Transverse colon (tissue), 4 donors: Measurements from ENCODE around the gene KIFC1. TPM values are rescaled to one million over a fixed set of nuclear protein-coding genes. Genes with fewer than 3 reads are reported as not detected.
A peak's percentile ranks its signal among the peaks of the same experiment; 100 is the strongest.
"Not testable (repeated sequence)": the region's sequence is repeated elsewhere in the genome, so short reads cannot be mapped to it uniquely, and the experiment has no call there.

Experiments
- DNase-seq: peaks from one replicate; pipeline ENCODE4 v3.0.0-alpha.2; 2019
- H3K27ac ChIP-seq, 4 donors: fragments of 200-600 bp; sonication (generic); 2 replicates each; pipeline ENCODE4 v1.5.1; 2016 to 2018; ENCODE audit warnings: inconsistent platforms in 4 of 4
- H3K27me3 ChIP-seq: fragments of 200-600 bp; sonication (generic); 2 replicates; pipeline ENCODE4 v1.5.1; 2017; ENCODE audit warnings: inconsistent platforms
- H3K36me3 ChIP-seq, 4 donors: fragments of 200-600 bp; sonication (generic); 2 replicates each; pipeline ENCODE4 v1.5.1; 2017 to 2019; ENCODE audit warnings: inconsistent platforms in 4 of 4
- H3K4me1 ChIP-seq, 4 donors: fragments of 200-600 bp; sonication (generic); 2 replicates each; pipeline ENCODE4 v1.5.1; 2017 to 2020; ENCODE audit warnings: inconsistent platforms in 4 of 4
- H3K4me3 ChIP-seq, 4 donors: fragments of 200-600 bp; sonication (generic); 1 replicate in 1 of 4; 2 replicates in 3 of 4; pipeline versions ENCODE4 v1.5.1 to v1.6.1; 2017 to 2019; ENCODE audit warnings: inconsistent platforms in 4 of 4
- H3K9me3 ChIP-seq, 2 donors: fragments of 200-600 bp; sonication (generic); 2 replicates each; pipeline ENCODE4 v1.5.1; 2017 to 2019; ENCODE audit warnings: inconsistent platforms in 2 of 2
- EP300 ChIP-seq: sonication (generic); formaldehyde crosslinking; IDR thresholded peaks from one replicate; pipeline ENCODE4 v1.6.1; 2017; ENCODE audit warnings: antibody characterized with exemption, low read depth
- POLR2A ChIP-seq: fragments of 450-650 bp; IDR thresholded peaks from one replicate; pipeline ENCODE4 v1.6.1; 2016; ENCODE audit warnings: antibody characterized with exemption, mild to moderate bottlenecking, moderate library complexity
- POLR2AphosphoS5 ChIP-seq, 3 donors: sonication (generic); formaldehyde crosslinking; IDR thresholded peaks; one replicate each; pipeline ENCODE4 v1.6.1; 2016; ENCODE audit warnings: antibody characterized with exemption in 3 of 3
- WGBS, 2 donors: methylation state at CpG; one replicate each; pipeline ENCODE4 v1.1.5; 2018; ENCODE audit warnings: low coverage in 1 of 2; 5-methylcytosine and 5-hydroxymethylcytosine counted together
- in situ Hi-C, 4 donors: fragments of 200-750 bp; cut with MboI; loops; one replicate each; pipeline versions ENCODE4 v1.15.0 to v1.15.1; 2017; ENCODE audit warnings: low sequenced_read_pairs in 3 of 4, low pct_ligation_motif_present in 1 of 4, low pct_unique_long_range_greater_than_20kb in 1 of 4
- intact Hi-C: fragments of 100-400 bp; cut with DNase I; formaldehyde crosslinking; loops from one replicate; pipeline ENCODE4 v1.15.1; 2023; ENCODE audit warnings: low total_unique reads
- total RNA-seq, 4 donors: library from RNA; depleted of rRNA; stranded (reverse); fragments of >200 nt; gene quantifications; one replicate each; pipeline ENCODE4 v1.1.0, GENCODE V29; 2016
- TF ChIP-seq, protein P1 (sequence below), 5 experiments: fragments of 200-600 bp in 3 of 5; fragments of 450-650 bp in 2 of 5; sonication (generic) in 3 of 5; IDR thresholded peaks; 1 replicate in 2 of 5; 2 replicates in 3 of 5; pipeline ENCODE4 v1.5.1; 2016 to 2017; ENCODE audit warnings: antibody characterized with exemption in 5 of 5, inconsistent platforms in 3 of 5, mild to moderate bottlenecking in 2 of 5, moderate library complexity in 1 of 5

The KIFC1 gene
- total RNA-seq, 4 donors from 2014 or later: 2.6 to 51.5 (median 5.8) TPM

GRCh38 chr6:33390767-33391277 is 801 bp upstream of the KIFC1 start:
- WGBS, 2 donors: 81 to 97% methylated on average over 6 to 9 of the region's 9 CpGs

DNA sequence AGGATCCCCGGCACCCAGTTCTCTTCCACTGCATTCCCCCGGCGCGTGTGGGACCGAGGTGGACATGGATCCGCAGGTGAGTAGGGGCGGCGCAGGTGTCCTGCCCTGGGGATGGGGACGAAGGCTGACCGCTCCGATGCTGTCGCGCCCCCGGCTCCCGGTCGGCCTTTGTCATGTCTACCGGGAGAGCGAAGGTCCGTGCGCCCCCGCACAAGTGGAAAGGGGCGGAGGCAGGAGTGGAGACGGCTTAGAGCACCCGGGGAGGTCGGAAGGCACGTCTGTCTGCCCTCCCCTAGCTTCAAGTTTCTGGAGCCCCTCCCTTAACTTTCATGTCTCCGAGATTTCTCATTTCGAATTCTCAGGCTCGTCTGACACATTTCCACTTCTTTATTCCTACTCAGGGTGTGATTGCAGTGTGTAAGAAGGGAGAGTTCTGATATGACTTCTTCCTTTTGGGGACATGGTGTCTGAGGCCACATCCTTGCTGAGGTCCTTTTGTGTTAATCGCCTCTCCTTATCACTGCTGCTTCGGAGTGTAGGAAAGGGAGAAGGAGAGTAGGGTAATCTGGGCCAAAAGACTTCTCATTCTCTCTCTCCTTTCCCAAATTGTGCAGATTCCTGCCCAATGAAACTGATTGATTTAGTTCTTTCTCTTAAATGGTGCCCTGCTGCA is 435 bp downstream of the KIFC1 start:
- peak overlapping the region; percentile 3 to 65 (median 62) for H3K4me3 ChIP-seq
- no peaks in the 10 kb centered on the region for H3K36me3 ChIP-seq
- no peaks in the 10 kb centered on the region for H3K27me3 ChIP-seq
- 0 to 2% methylated on average over 6 to 13 of the region's 31 CpGs for WGBS, 2 donors
- intact Hi-C loops: no loop called here
- no peak for DNase-seq
- peaks cover 4 to 20% (median 12%) of the 10 kb centered on the region in 4 donors for H3K4me1 ChIP-seq
- peak overlapping the region; percentile 85 to 95 (median 90) for H3K27ac ChIP-seq
- TF ChIP-seq EP300 (no peak), POLR2A (peak; percentile 29)
- no peaks in the 10 kb centered on the region for H3K9me3 ChIP-seq
- in situ Hi-C loops: no loop called here

More at GRCh38 chr6:33390767-33391277, 801 bp upstream of the KIFC1 start:
- Histone ChIP-seq H3K9me3 (no peaks in the 10 kb centered on the region), H3K36me3 (no peaks in the 10 kb centered on the region), H3K27me3 (no peaks in the 10 kb centered on the region), H3K4me3 (peak overlapping the region in 1 of 4 donors; percentile 14), H3K27ac (peak overlapping the region; percentile 85 to 95 (median 90)), H3K4me1 (peaks cover 4 to 20% (median 12%) of the 10 kb centered on the region in 4 donors)
- in situ Hi-C loops: no loop called here
- intact Hi-C loops: no loop called here
- DNase-seq: no peak
- TF ChIP-seq POLR2A (no peak), POLR2AphosphoS5 (IDR thresholded peaks at IDR 0.05) (no peak)

DNA sequence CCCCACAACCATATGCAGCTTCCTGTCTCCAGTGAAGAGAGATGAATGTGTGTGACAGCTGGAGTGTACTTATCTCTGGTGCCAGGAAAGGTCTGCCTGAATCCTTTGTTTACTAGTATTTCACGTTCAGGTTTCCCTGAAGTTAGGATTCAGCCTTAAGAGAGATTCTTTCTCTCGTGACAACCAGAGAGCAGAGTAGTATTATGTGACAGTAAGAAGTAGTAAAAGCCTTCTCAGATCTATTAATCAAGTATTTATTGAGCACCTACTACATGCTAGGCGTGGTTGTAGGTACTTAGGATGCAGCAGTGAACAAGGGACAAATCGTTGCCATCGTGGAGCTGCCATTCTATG is 949 bp downstream of the KIFC1 start:
- intact Hi-C loops: no loop called here

GRCh38 chr6:33392979-33393378 is 1.4 kb downstream of the KIFC1 start:
- Histone ChIP-seq H3K4me1 (peaks cover 4 to 20% (median 12%) of the 10 kb centered on the region in 4 donors), H3K27me3 (no peaks in the 10 kb centered on the region), H3K9me3 (no peaks in the 10 kb centered on the region), H3K27ac (peak overlapping the region in 2 of 4 donors; percentile 90 to 91), H3K4me3 (peak overlapping the region in 1 of 4 donors; percentile 63), H3K36me3 (no peaks in the 10 kb centered on the region)
- 34 to 48% methylated on average over 3 of the region's 3 CpGs for WGBS, 2 donors
- TF ChIP-seq POLR2A: no peak
- no peak for TF ChIP-seq EP300
- TF ChIP-seq, protein P1, sequence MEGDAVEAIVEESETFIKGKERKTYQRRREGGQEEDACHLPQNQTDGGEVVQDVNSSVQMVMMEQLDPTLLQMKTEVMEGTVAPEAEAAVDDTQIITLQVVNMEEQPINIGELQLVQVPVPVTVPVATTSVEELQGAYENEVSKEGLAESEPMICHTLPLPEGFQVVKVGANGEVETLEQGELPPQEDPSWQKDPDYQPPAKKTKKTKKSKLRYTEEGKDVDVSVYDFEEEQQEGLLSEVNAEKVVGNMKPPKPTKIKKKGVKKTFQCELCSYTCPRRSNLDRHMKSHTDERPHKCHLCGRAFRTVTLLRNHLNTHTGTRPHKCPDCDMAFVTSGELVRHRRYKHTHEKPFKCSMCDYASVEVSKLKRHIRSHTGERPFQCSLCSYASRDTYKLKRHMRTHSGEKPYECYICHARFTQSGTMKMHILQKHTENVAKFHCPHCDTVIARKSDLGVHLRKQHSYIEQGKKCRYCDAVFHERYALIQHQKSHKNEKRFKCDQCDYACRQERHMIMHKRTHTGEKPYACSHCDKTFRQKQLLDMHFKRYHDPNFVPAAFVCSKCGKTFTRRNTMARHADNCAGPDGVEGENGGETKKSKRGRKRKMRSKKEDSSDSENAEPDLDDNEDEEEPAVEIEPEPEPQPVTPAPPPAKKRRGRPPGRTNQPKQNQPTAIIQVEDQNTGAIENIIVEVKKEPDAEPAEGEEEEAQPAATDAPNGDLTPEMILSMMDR (IDR thresholded peaks at IDR 0.05): no peak
- no peak for TF ChIP-seq POLR2AphosphoS5 (IDR thresholded peaks at IDR 0.05)
- intact Hi-C loops: no loop called here
- DNase-seq: no peak
- in situ Hi-C loops: no loop called here

More for the DNA sequence above, 949 bp downstream of the KIFC1 start:
- DNase-seq: no peak
- TF ChIP-seq, protein P1 (IDR thresholded peaks at IDR 0.05): no peak
- no peak for TF ChIP-seq POLR2A
- TF ChIP-seq EP300: no peak
- TF ChIP-seq POLR2AphosphoS5 (IDR thresholded peaks at IDR 0.05): no peak
- H3K4me1 ChIP-seq: peaks cover 4 to 20% (median 12%) of the 10 kb centered on the region in 4 donors
- 14 to 21% methylated on average over 4 to 5 of the region's 5 CpGs for WGBS, 2 donors
- in situ Hi-C loops: no loop called here
- no peaks in the 10 kb centered on the region for H3K9me3 ChIP-seq
- H3K27me3 ChIP-seq: no peaks in the 10 kb centered on the region
- H3K36me3 ChIP-seq: no peaks in the 10 kb centered on the region
- peak overlapping the region in 3 of 4 donors; percentile 62 to 65 (median 63) for H3K4me3 ChIP-seq
- peak overlapping the region; percentile 85 to 95 (median 90) for H3K27ac ChIP-seq

GRCh38 chr6:33397541-33397940 is 5.9 kb downstream of the KIFC1 start:
- H3K27ac ChIP-seq: no peak overlapping the region
- TF ChIP-seq POLR2AphosphoS5 (IDR thresholded peaks at IDR 0.05) (no peak), EP300 (no peak), POLR2A (no peak)
- TF ChIP-seq, protein P1 (IDR thresholded peaks at IDR 0.05): no peak
- H3K4me3 ChIP-seq: no peak overlapping the region
- no peaks in the 10 kb centered on the region for H3K9me3 ChIP-seq
- in situ Hi-C loops (no loop called here), intact Hi-C loops (no loop called here)
- 60 to 87% methylated on average over 1 of the region's 1 CpG for WGBS, 2 donors
- H3K4me1 ChIP-seq: peaks cover 0 to 6% (median 3%) of the 10 kb centered on the region in 4 donors
- no peaks in the 10 kb centered on the region for H3K27me3 ChIP-seq
- no peaks in the 10 kb centered on the region for H3K36me3 ChIP-seq
- DNase-seq: no peak

DNA sequence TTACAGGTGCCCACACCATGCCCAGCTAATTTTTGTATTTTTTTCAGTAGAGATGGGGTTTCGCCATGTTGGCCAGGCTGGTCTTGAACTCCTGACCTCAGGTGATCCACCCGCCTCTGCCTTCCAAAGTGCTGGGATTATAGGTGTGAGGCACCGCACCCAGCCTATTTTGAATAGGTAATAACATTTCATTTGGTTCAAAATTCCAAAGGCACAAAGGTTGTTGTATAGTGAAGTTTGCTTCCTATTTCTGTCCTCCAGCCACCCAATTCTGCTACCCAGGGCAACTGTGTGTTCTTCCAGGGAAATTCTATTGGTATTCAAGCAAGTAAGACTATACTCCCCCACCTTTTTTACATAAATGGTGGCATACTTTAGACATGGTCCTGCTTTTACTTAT is 7.0 kb downstream of the KIFC1 start:
- H3K4me1 ChIP-seq, H3K9me3 ChIP-seq, H3K36me3 ChIP-seq, H3K27me3 ChIP-seq, intact Hi-C loops, H3K27ac ChIP-seq, DNase-seq, in situ Hi-C loops, H3K4me3 ChIP-seq: not testable (repeated sequence)
- WGBS, 2 donors: 87 to 90% methylated on average over 3 of the region's 3 CpGs

GRCh38 chr6:33399881-33400280 is 8.3 kb downstream of the KIFC1 start:
- DNase-seq, intact Hi-C loops, H3K27me3 ChIP-seq, H3K27ac ChIP-seq, H3K4me3 ChIP-seq, H3K36me3 ChIP-seq, H3K4me1 ChIP-seq, H3K9me3 ChIP-seq: not testable (repeated sequence)
- 83 to 95% methylated on average over 1 to 6 of the region's 6 CpGs for WGBS, 2 donors
- in situ Hi-C loops: loop anchor here in 1 of 4 donors (25.0 kb wide), 1 partner anchor 438 kb away; the partner anchor contains the start of genes BRD2 and HLA-DMA
